ENCODE data around the gene MYO3B.
A peak's percentile ranks its signal among the peaks of the same experiment; 100 is the strongest.
"Not testable (repeated sequence)": the region's sequence is repeated elsewhere in the genome, so short reads cannot be mapped to it uniquely, and the experiment has no call there.

MYO3B gene

GRCh38 chr2:170433448-170433847 lies 255.5 kb downstream of the MYO3B start:
- no peaks in the 10 kb centered on the region for H3K36me3 ChIP-seq
- H3K27me3 ChIP-seq = peaks cover 0 to 12% (median 0%) of the 10 kb centered on the region in 11 experiments; a peak in 3 of 22 replicates
- H3K4me3 ChIP-seq = no peak overlapping the region
- no peak overlapping the region for H3K4me2 ChIP-seq
- H4K20me1 ChIP-seq = no peaks in the 10 kb centered on the region
- H3K9me3 ChIP-seq (replicated peaks in 1 of 11) = no peaks in the 10 kb centered on the region
- H3K4me1 ChIP-seq = peaks cover 11 to 17% (median 14%) of the 10 kb centered on the region in 10 experiments; a peak in 19 of 20 replicates
- no peak overlapping the region for H3K9ac ChIP-seq
- no peak overlapping the region for H3K27ac ChIP-seq
- TF ChIP-seq Cebpa-rat (IDR thresholded peaks at IDR 0.05) = no peak

DNA sequence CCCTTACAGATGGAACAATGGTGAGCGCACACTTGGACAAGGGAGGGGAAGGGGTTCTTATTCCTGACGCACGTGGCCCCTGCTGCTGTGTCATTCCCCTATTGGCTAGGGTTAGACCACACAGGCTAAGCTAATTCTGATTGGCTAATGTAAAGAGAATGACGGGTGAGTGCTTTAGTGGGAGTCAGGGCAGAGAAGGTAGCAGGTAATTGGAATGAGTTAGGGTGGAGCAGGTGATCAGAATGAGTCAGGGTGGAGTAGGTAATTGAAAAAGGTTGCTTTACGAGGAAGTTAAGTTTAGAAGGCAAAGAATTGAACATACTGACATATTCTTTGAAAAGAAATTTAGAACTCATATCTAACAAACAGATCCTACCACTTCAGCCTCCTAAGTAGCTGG lies 256.4 kb downstream of the MYO3B start:
- Histone ChIP-seq H3K27me3 (peaks cover 0 to 12% (median 0%) of the 10 kb centered on the region in 11 experiments; a peak in 3 of 22 replicates), H3K4me1 (peaks cover 11 to 17% (median 14%) of the 10 kb centered on the region in 10 experiments; a peak in 19 of 20 replicates)
- not testable (repeated sequence) for H3K9ac ChIP-seq; H3K27ac ChIP-seq; H3K4me3 ChIP-seq; H3K9me3 ChIP-seq (replicated peaks in 1 of 11); H4K20me1 ChIP-seq; H3K4me2 ChIP-seq; H3K36me3 ChIP-seq

- peaks cover 0 to 12% (median 0%) of the 10 kb centered on the region in 11 experiments; a peak in 3 of 22 replicates for H3K27me3 ChIP-seq
- H3K4me1 ChIP-seq = peaks cover 11 to 17% (median 14%) of the 10 kb centered on the region in 10 experiments; a peak in 19 of 20 replicates
- no peak for TF ChIP-seq Cebpa-rat (IDR thresholded peaks at IDR 0.05)
- peak overlapping the region; percentile 26 to 65 (median 51); a peak in 21 of 22 replicates for H3K4me2 ChIP-seq
- no peak overlapping the region for H3K4me3 ChIP-seq
- H3K9ac ChIP-seq = no peak overlapping the region
- H4K20me1 ChIP-seq = no peaks in the 10 kb centered on the region
- H3K36me3 ChIP-seq = no peaks in the 10 kb centered on the region
- peaks cover 0 to 6% (median 0%) of the 10 kb centered on the region in 11 experiments; a peak in 5 of 22 replicates for H3K9me3 ChIP-seq (replicated peaks in 1 of 11)
- H3K27ac ChIP-seq = no peak overlapping the region
Observed at GRCh38 chr2:170434900-170435621, 257.1 kb downstream of the MYO3B start.

DNA sequence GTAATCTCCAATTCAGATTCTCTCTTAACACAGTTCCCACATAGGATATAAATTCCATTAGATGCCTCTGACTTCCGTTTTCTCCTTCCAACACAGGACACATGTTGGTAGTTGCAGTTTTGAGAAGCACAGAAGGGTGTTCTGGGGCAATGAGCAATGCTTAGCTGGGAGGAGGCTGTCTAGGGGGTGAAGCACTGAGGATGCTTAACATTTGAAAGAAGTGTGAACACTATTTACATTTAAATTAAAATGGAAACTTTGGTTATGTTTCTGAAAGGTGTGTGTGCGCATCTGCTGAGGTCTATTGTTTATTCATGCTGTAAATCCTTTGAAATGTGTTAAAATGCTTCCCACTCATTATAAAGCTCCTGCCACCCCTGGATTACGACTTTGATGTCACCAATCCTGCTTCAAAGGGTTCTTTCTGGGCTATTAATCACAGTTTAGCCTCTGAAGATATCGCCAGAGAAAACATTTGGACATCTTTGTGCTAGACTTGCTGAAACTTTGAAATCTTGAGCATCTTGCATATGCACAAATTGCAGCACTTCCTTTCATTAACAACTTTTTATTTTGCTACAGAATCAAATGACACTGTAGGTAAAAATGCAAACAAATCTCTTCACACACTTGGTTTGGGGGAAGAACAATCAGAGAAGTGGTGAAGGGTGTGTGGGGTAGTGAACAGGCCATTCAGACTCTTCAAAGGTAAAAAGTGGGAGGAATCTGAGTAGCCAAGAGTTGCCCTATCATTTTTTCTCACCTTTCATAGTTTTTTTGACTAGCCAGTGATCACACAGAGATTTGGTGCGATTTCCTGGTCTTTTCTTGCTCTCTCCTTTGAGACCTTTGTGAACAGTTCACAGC lies 258.4 kb downstream of the MYO3B start:
- Histone ChIP-seq H3K4me2 (peak overlapping the region; percentile 26 to 65 (median 51); a peak in 18 of 22 replicates), H3K4me3 (no peak overlapping the region)
- no peak for TF ChIP-seq Cebpa-rat (IDR thresholded peaks at IDR 0.05)

GRCh38 chr2:170446078-170446477 lies 268.1 kb downstream of the MYO3B start:
- no peak overlapping the region for H3K9ac ChIP-seq
- no peak for TF ChIP-seq Cebpa-rat (IDR thresholded peaks at IDR 0.05)
- H3K36me3 ChIP-seq = no peaks in the 10 kb centered on the region
- H3K4me1 ChIP-seq = no peaks in the 10 kb centered on the region
- H3K4me3 ChIP-seq = no peak overlapping the region
- H3K4me2 ChIP-seq = no peak overlapping the region
- H3K27ac ChIP-seq = no peak overlapping the region
- peaks cover 9 to 21% (median 14%) of the 10 kb centered on the region in 11 experiments; a peak in 19 of 22 replicates for H3K9me3 ChIP-seq (replicated peaks in 1 of 11)
- H4K20me1 ChIP-seq = no peaks in the 10 kb centered on the region
- no peaks in the 10 kb centered on the region for H3K27me3 ChIP-seq

More for the DNA sequence above, 258.4 kb downstream of the MYO3B start:
- Histone ChIP-seq H3K27me3 (peaks cover 0 to 12% (median 0%) of the 10 kb centered on the region in 11 experiments; a peak in 3 of 22 replicates), H3K4me1 (peaks cover 11 to 17% (median 14%) of the 10 kb centered on the region in 10 experiments; a peak in 19 of 20 replicates), H3K9ac (no peak overlapping the region), H3K9me3 (replicated peaks in 1 of 11) (peaks cover 0 to 6% (median 0%) of the 10 kb centered on the region in 11 experiments; a peak in 5 of 22 replicates), H3K36me3 (no peaks in the 10 kb centered on the region), H3K27ac (no peak overlapping the region), H4K20me1 (no peaks in the 10 kb centered on the region)

GRCh38 chr2:170449034-170449433 lies 271.1 kb downstream of the MYO3B start:
- Histone ChIP-seq H3K27me3 (no peaks in the 10 kb centered on the region), H3K4me3 (no peak overlapping the region), H3K4me2 (no peak overlapping the region), H3K9ac (no peak overlapping the region), H3K4me1 (no peaks in the 10 kb centered on the region), H4K20me1 (no peaks in the 10 kb centered on the region), H3K27ac (no peak overlapping the region), H3K36me3 (no peaks in the 10 kb centered on the region), H3K9me3 (replicated peaks in 1 of 11) (peaks cover 9 to 23% (median 18%) of the 10 kb centered on the region in 11 experiments; a peak in 19 of 22 replicates)
- TF ChIP-seq Cebpa-rat (IDR thresholded peaks at IDR 0.05) = no peak

- no peaks in the 10 kb centered on the region for H3K27me3 ChIP-seq
- H3K27ac ChIP-seq = no peak overlapping the region
- H4K20me1 ChIP-seq = no peaks in the 10 kb centered on the region
- H3K9me3 ChIP-seq (replicated peaks in 1 of 11) = peaks cover 6 to 14% (median 10%) of the 10 kb centered on the region in 11 experiments; a peak in 19 of 22 replicates
- no peaks in the 10 kb centered on the region for H3K36me3 ChIP-seq
- H3K4me1 ChIP-seq = peaks cover 0 to 12% (median 0%) of the 10 kb centered on the region in 10 experiments; a peak in 4 of 20 replicates
- no peak overlapping the region for H3K4me3 ChIP-seq
- H3K9ac ChIP-seq = no peak overlapping the region
- no peak for TF ChIP-seq Cebpa-rat (IDR thresholded peaks at IDR 0.05)
- H3K4me2 ChIP-seq = no peak overlapping the region; a peak in 2 of 22 replicates
Observed at GRCh38 chr2:170454471-170455372, 276.8 kb downstream of the MYO3B start.
